Choroid plexus epithelial cell (primary cell): ENCODE data around the gene UTS2R.
"Not testable (repeated sequence)": the region's sequence is repeated elsewhere in the genome, so short reads cannot be mapped to it uniquely, and the experiment has no call there.

ENCODE experiments used
- DNase-seq: peaks from one replicate; pipeline ENCODE4 v3.0.0-alpha.2; 2010; ENCODE audit warnings: low read depth
- H3K4me3 ChIP-seq: 2 replicates; pipeline ENCODE4 v1.5.1; 2011; ENCODE audit warnings: low read depth, mild to moderate bottlenecking, control low read depth, low read length, moderate library complexity
- CTCF ChIP-seq: conservative IDR thresholded peaks from 2 replicates; pipeline ENCODE4 v1.5.1; 2011; ENCODE audit warnings: low read depth, mild to moderate bottlenecking, control low read depth, inconsistent platforms, low read length, moderate library complexity

UTS2R gene

GRCh38 chr17:82373731-82374625, 2.4 kb downstream of the UTS2R start:
- H3K4me3 ChIP-seq: no peak overlapping the region
- DNase-seq: no peak

GRCh38 chr17:82374626-82375331, 3.2 kb downstream of the UTS2R start:
- no peak for TF ChIP-seq CTCF
- H3K4me3 ChIP-seq: no peak overlapping the region
- DNase-seq: no peak

More at GRCh38 chr17:82373731-82374625, 2.4 kb downstream of the UTS2R start:
- no peak for TF ChIP-seq CTCF

GRCh38 chr17:82375359-82376041, 3.9 kb downstream of the UTS2R start:
- DNase-seq: no peak
- TF ChIP-seq CTCF: no peak
- H3K4me3 ChIP-seq: no peak overlapping the region

- no peak overlapping the region for H3K4me3 ChIP-seq
- no peak for DNase-seq
- TF ChIP-seq CTCF: no peak
These were observed 4.6 kb downstream of the UTS2R start for GRCh38 chr17:82376042-82376730.

GRCh38 chr17:82377294-82377693, 5.7 kb downstream of the UTS2R start:
- not testable (repeated sequence) for H3K4me3 ChIP-seq, DNase-seq

- no peak for TF ChIP-seq CTCF
- no peak for DNase-seq
- no peak overlapping the region for H3K4me3 ChIP-seq
These were observed 6.6 kb downstream of the UTS2R start for GRCh38 chr17:82377924-82378740.
